ENCODE measurements around the gene HDAC5. TPM values are rescaled to one million over a fixed set of nuclear protein-coding genes. Genes with fewer than 3 reads are reported as not detected.

Gene HDAC5
- polyA plus RNA-seq, 1 of the 3 experiments (the other 2 are of a cell fraction) = 19.0 TPM

- no peak overlapping the region for H2AFZ ChIP-seq (ENCODE audit: low read depth)
- H4K20me1 ChIP-seq (ENCODE audit: insufficient read depth) = no peaks in the 10 kb centered on the region
- H3K27me3 ChIP-seq (ENCODE audit: insufficient read depth) = no peaks in the 10 kb centered on the region
- WGBS (ENCODE audit: low lambda C conversion rate) = 71% methylated on average over 4 of the region's 4 CpGs
- H3K4me2 ChIP-seq = no peak overlapping the region
- ChIA-PET CTCF (interaction anchor here (0.9 kb wide), 1 partner anchor 38 kb away, joined by 3 read pairs; no protein-coding TSS in a partner anchor), POLR2A (no interaction called here)
- no peaks in the 10 kb centered on the region for H3F3A ChIP-seq (replicated peaks; ENCODE audit: insufficient read depth)
- peaks cover 16 to 58% of the 10 kb centered on the region in 2 experiments for H3K36me3 ChIP-seq (replicated peaks in 1 of 2; ENCODE audit: control insufficient read depth in 1 of 2, insufficient read depth in 2 of 2, low read length in 1 of 2)
- H3K79me2 ChIP-seq (ENCODE audit: insufficient read depth) = peaks cover 24% of the 10 kb centered on the region
- H3K27ac ChIP-seq (ENCODE audit: low read depth in 2 of 2, low read length in 1 of 2) = no peak overlapping the region; a peak in 1 of 4 replicates
- H3K9me2 ChIP-seq = no peaks in the 10 kb centered on the region
- no peak overlapping the region for H3K4me3 ChIP-seq (ENCODE audit: low read depth in 2 of 2, low read length in 1 of 2)
- peaks cover 0 to 3% of the 10 kb centered on the region in 2 experiments; a peak in 1 of 4 replicates for H3K4me1 ChIP-seq (ENCODE audit: control insufficient read depth in 1 of 2, insufficient read depth in 2 of 2, low read depth in 1 of 2, low read length in 1 of 2)
- TF ChIP-seq EZH2phosphoT487 (IDR thresholded peaks at IDR 0.05; ENCODE audit: borderline replicate concordance, low read depth) = no peak
- TF ChIP-seq YY1 (IDR thresholded peaks at IDR 0.05; ENCODE audit: low read depth) = no peak
- TF ChIP-seq MEF2A (IDR thresholded peaks at IDR 0.05; ENCODE audit: borderline replicate concordance, low read depth) = no peak
- TF ChIP-seq RAD21 (IDR thresholded peaks at IDR 0.05; ENCODE audit: low read length) = no peak
- TF ChIP-seq RCOR1 (IDR thresholded peaks at IDR 0.05; ENCODE audit: low read length) = no peak
- no peak for TF ChIP-seq TAF1 (IDR thresholded peaks at IDR 0.05; ENCODE audit: borderline replicate concordance, low read depth, low read length)
- no peak for TF ChIP-seq FOXJ3 (CRISPR knock-in tag; IDR thresholded peaks at IDR 0.05)
- TF ChIP-seq ZBTB33 (IDR thresholded peaks at IDR 0.05; ENCODE audit: borderline replicate concordance, low read depth) = no peak
- TF ChIP-seq ELF1 (IDR thresholded peaks at IDR 0.05) = no peak
- TF ChIP-seq GABPA (IDR thresholded peaks at IDR 0.05; ENCODE audit: low read depth) = no peak
- no peak for TF ChIP-seq USF2 (IDR thresholded peaks at IDR 0.05; ENCODE audit: borderline replicate concordance, low read depth, low read length)
- no peak for TF ChIP-seq MXI1 (IDR thresholded peaks at IDR 0.05; ENCODE audit: low read depth, low read length)
- TF ChIP-seq PBX3 (IDR thresholded peaks at IDR 0.05) = no peak
- no peak for TF ChIP-seq RFX5 (IDR thresholded peaks at IDR 0.05; ENCODE audit: low read length)
- no peak for TF ChIP-seq IRF3 (IDR thresholded peaks at IDR 0.05; ENCODE audit: low read depth, low read length)
- TF ChIP-seq FOXM1 (IDR thresholded peaks at IDR 0.05; ENCODE audit: low read depth) = no peak
- no peak for TF ChIP-seq SMC3 (IDR thresholded peaks at IDR 0.05; ENCODE audit: low read depth, low read length)
- no peak for TF ChIP-seq RXRA (IDR thresholded peaks at IDR 0.05; ENCODE audit: borderline replicate concordance, low read depth)
- DNase-seq = no peak
- H3K9me3 ChIP-seq = no peaks in the 10 kb centered on the region
- no peak overlapping the region for H3K9ac ChIP-seq
Measured at GRCh38 chr17:44077595-44077909, 45.9 kb downstream of the HDAC5 start.
